A673 (cell line): ENCODE results near the gene CAB39. TPM values are rescaled to one million over a fixed set of nuclear protein-coding genes. Genes with fewer than 3 reads are reported as not detected.

Experiments
- BruUV-seq: library from RNA; stranded (reverse); fragments of 400-500 nt; replicated peaks from 2 replicates; lab custom pipeline; 2021; lab: Mats Ljungman, UMichigan
- CTCF ChIA-PET: fragments of 300-600 bp; sonication (Branson Sonifier 250); formaldehyde crosslinking; loops from one replicate; lab custom pipeline; 2022; ENCODE audit warnings: antibody characterized with exemption; lab: Charles Lee
- POLR2A ChIA-PET: fragments of 300-600 bp; sonication (Branson Sonifier 250); formaldehyde crosslinking; loops from one replicate; lab custom pipeline; 2022; ENCODE audit warnings: antibody characterized with exemption; ENCODE audit not compliant: low non-redundant PET; lab: Charles Lee
- DNase-seq: peaks from one replicate; pipeline ENCODE4 v3.0.0-alpha.2; 2015; ENCODE audit warnings: low spot score
- H3K27ac ChIP-seq: fragments of 200-600 bp; sonication (generic); 2 replicates; pipeline ENCODE4 v1.5.1; 2016; ENCODE audit warnings: mixed run types, low read depth, mild to moderate bottlenecking, mixed read lengths, antibody characterized with exemption, low read length; ENCODE audit not compliant: poor library complexity, severe bottlenecking
- H3K27me3 ChIP-seq: fragments of 200-600 bp; sonication (generic); replicated peaks from 2 replicates; pipeline ENCODE4 v1.6.1; 2017; ENCODE audit warnings: mixed run types, low read depth, mild to moderate bottlenecking, mixed read lengths, antibody characterized with exemption, low read length; ENCODE audit not compliant: insufficient read depth, poor library complexity
- H3K36me3 ChIP-seq: fragments of 200-600 bp; sonication (generic); 2 replicates; pipeline ENCODE4 v1.6.1; 2016; ENCODE audit warnings: mixed run types, mild to moderate bottlenecking, mixed read lengths, antibody characterized with exemption, low read length; ENCODE audit not compliant: insufficient read depth, poor library complexity, severe bottlenecking
- H3K4me1 ChIP-seq: fragments of 200-600 bp; sonication (generic); 2 replicates; pipeline ENCODE4 v1.6.1; 2017; ENCODE audit warnings: mixed run types, mild to moderate bottlenecking, mixed read lengths, antibody characterized with exemption, low read length; ENCODE audit not compliant: insufficient read depth, poor library complexity, severe bottlenecking
- H3K4me3 ChIP-seq: fragments of 200-600 bp; sonication (generic); 2 replicates; pipeline ENCODE4 v1.5.1; 2016; ENCODE audit warnings: low read depth, mixed run types, mild to moderate bottlenecking, mixed read lengths, low read length; ENCODE audit not compliant: poor library complexity, severe bottlenecking
- H3K9me3 ChIP-seq: fragments of 200-600 bp; sonication (generic); 2 replicates; pipeline ENCODE4 v1.6.1; 2016; ENCODE audit warnings: mixed run types, low read depth, mild to moderate bottlenecking, mixed read lengths, antibody characterized with exemption, low read length; ENCODE audit not compliant: poor library complexity, severe bottlenecking
- CTCF ChIP-seq: fragments of 300-800, 200-600 bp; sonication (generic); conservative IDR thresholded peaks from 2 replicates; pipeline ENCODE4 v1.5.1; 2017; ENCODE audit warnings: low read depth, mild to moderate bottlenecking, antibody characterized with exemption, low read length, moderate library complexity, mixed read lengths
- EZH2 ChIP-seq: fragments of 200-600 bp; sonication (generic); IDR thresholded peaks from 2 replicates; pipeline ENCODE4 v1.6.1; 2017; ENCODE audit warnings: borderline replicate concordance, low read depth, mild to moderate bottlenecking, mixed read lengths, antibody characterized with exemption, low read length; ENCODE audit not compliant: poor library complexity, severe bottlenecking
- intact Hi-C: fragments of 100-400 bp; cut with micrococcal nuclease; formaldehyde crosslinking; loops from one replicate; pipeline ENCODE4 v1.10.0; 2022; ENCODE audit not compliant: unreplicated experiment
- total RNA-seq: library from RNA; stranded (reverse); gene quantifications from 2 replicates; pipeline ENCODE4 v1.2.3, GENCODE V29; 2021

The CAB39 gene
- total RNA-seq, 1 experiment from 2014 or later: 58.2 TPM

GRCh38 chr2:230772156-230772555, 59.5 kb downstream of the CAB39 start:
- ChIA-PET CTCF (no interaction called here), POLR2A (no interaction called here)
- no TSS peak for BruUV-seq
- intact Hi-C loops: no loop called here
- no peak for TF ChIP-seq EZH2
- Histone ChIP-seq H3K9me3 (no peaks in the 10 kb centered on the region), H3K36me3 (no peaks in the 10 kb centered on the region), H3K27ac (no peak overlapping the region), H3K4me1 (no peaks in the 10 kb centered on the region), H3K27me3 (no peaks in the 10 kb centered on the region), H3K4me3 (no peak overlapping the region)
- no peak for DNase-seq

GRCh38 chr2:230773039-230773773, 60.6 kb downstream of the CAB39 start:
- no peaks in the 10 kb centered on the region for H3K9me3 ChIP-seq
- no peaks in the 10 kb centered on the region for H3K27me3 ChIP-seq
- intact Hi-C loops: no loop called here
- no peak overlapping the region for H3K27ac ChIP-seq
- no TSS peak for BruUV-seq
- no peaks in the 10 kb centered on the region for H3K4me1 ChIP-seq
- TF ChIP-seq EZH2: no peak
- DNase-seq: no peak
- ChIA-PET CTCF (no interaction called here), POLR2A (no interaction called here)
- no peak overlapping the region for H3K4me3 ChIP-seq
- H3K36me3 ChIP-seq: no peaks in the 10 kb centered on the region

- Histone ChIP-seq H3K4me3 (no peak overlapping the region), H3K9me3 (no peaks in the 10 kb centered on the region), H3K4me1 (no peaks in the 10 kb centered on the region), H3K36me3 (no peaks in the 10 kb centered on the region), H3K27me3 (no peaks in the 10 kb centered on the region), H3K27ac (no peak overlapping the region)
- CTCF ChIA-PET: no interaction called here
- no TSS peak for BruUV-seq
- TF ChIP-seq EZH2: no peak
- intact Hi-C loops: no loop called here
- no peak for DNase-seq
- POLR2A ChIA-PET: no interaction called here
These were observed 61.8 kb downstream of the CAB39 start for GRCh38 chr2:230774348-230774951.

GRCh38 chr2:230775737-230776136, 63.1 kb downstream of the CAB39 start:
- H3K27ac ChIP-seq: no peak overlapping the region
- no peaks in the 10 kb centered on the region for H3K4me1 ChIP-seq
- TF ChIP-seq CTCF (no peak), EZH2 (no peak)
- POLR2A ChIA-PET: no interaction called here
- no peak overlapping the region for H3K4me3 ChIP-seq
- no peaks in the 10 kb centered on the region for H3K36me3 ChIP-seq
- H3K9me3 ChIP-seq: no peaks in the 10 kb centered on the region
- no peaks in the 10 kb centered on the region for H3K27me3 ChIP-seq
- no peak for DNase-seq
- CTCF ChIA-PET: no interaction called here
- BruUV-seq: no TSS peak
- intact Hi-C loops: no loop called here
